CD14-positive monocyte (primary cell): Measurements from ENCODE around the gene CACNB2. TPM values are rescaled to one million over a fixed set of nuclear protein-coding genes. Genes with fewer than 3 reads are reported as not detected.

Source experiments
- DNase-seq, 3 donors: peaks; one replicate each; pipeline ENCODE4 v3.0.0-alpha.2; 2011 to 2022
- H2AFZ ChIP-seq: 2 replicates; pipeline ENCODE4 v1.6.0; 2012; ENCODE audit warnings: mild to moderate bottlenecking, low read depth, low read length, inconsistent platforms; ENCODE audit not compliant: insufficient read depth, poor library complexity, severe bottlenecking
- H3K27ac ChIP-seq, 2 donors: 1 replicate in 1 of 2; 2 replicates in 1 of 2; pipeline ENCODE4 v1.5.1; 2012 to 2013; ENCODE audit warnings: low read length in 2 of 2, control low read depth in 1 of 2, inconsistent platforms in 1 of 2, low read depth in 1 of 2, mild to moderate bottlenecking in 1 of 2
- H3K27me3 ChIP-seq, 2 donors: one replicate each; pipeline versions ENCODE4 v1.6.0 to v1.6.1; 2011 to 2013; ENCODE audit warnings: low read length in 2 of 2; ENCODE audit not compliant: control insufficient read depth in 2 of 2, insufficient read depth in 2 of 2
- H3K36me3 ChIP-seq, 2 donors: replicated peaks in 1 of 2; 1 replicate in 1 of 2; 2 replicates in 1 of 2; pipeline versions ENCODE4 v1.5.1 to v1.6.1; 2012 to 2013; ENCODE audit warnings: low read length in 2 of 2, control low read depth in 1 of 2, inconsistent platforms in 1 of 2, mild to moderate bottlenecking in 1 of 2; ENCODE audit not compliant: insufficient read depth in 2 of 2, control insufficient read depth in 1 of 2
- H3K4me1 ChIP-seq, 2 donors: 1 replicate in 1 of 2; 2 replicates in 1 of 2; pipeline versions ENCODE4 v1.5.1 to v1.6.1; 2012 to 2013; ENCODE audit warnings: low read length in 2 of 2, control low read depth in 1 of 2, inconsistent platforms in 1 of 2, mild to moderate bottlenecking in 1 of 2, moderate library complexity in 1 of 2; ENCODE audit not compliant: insufficient read depth in 2 of 2, control insufficient read depth in 1 of 2
- H3K4me2 ChIP-seq: replicated peaks from 2 replicates; pipeline ENCODE3; 2012; ENCODE audit warnings: low read length, moderate library complexity, mild to moderate bottlenecking; ENCODE audit not compliant: poor library complexity, severe bottlenecking; ENCODE audit errors: extremely low read depth
- H3K4me3 ChIP-seq, 3 experiments: fragments of 200-600 bp in 1 of 3; sonication (generic) in 1 of 3; replicated peaks in 1 of 3; 1 replicate in 2 of 3; 2 replicates in 1 of 3; pipeline ENCODE4 v1.5.1; 2011 to 2013; ENCODE audit warnings: low read length in 3 of 3, mild to moderate bottlenecking in 3 of 3, control low read depth in 2 of 3, low read depth in 2 of 3, inconsistent platforms in 1 of 3, moderate library complexity in 1 of 3
- H3K79me2 ChIP-seq: 2 replicates; pipeline ENCODE4 v1.6.0; 2012; ENCODE audit warnings: mild to moderate bottlenecking, control low read depth, inconsistent platforms, low read length, moderate library complexity; ENCODE audit not compliant: insufficient read depth
- H3K9ac ChIP-seq: 2 replicates; pipeline ENCODE4 v1.6.0; 2017; ENCODE audit warnings: low read length, mild to moderate bottlenecking; ENCODE audit not compliant: insufficient read depth, poor library complexity, severe bottlenecking
- H3K9me3 ChIP-seq, 2 donors: replicated peaks in 1 of 2; 1 replicate in 1 of 2; 2 replicates in 1 of 2; pipeline versions ENCODE4 v1.5.1 to v1.6.1; 2012 to 2013; ENCODE audit warnings: low read length in 2 of 2, control low read depth in 1 of 2; ENCODE audit not compliant: control insufficient read depth in 1 of 2, insufficient read depth in 1 of 2
- H4K20me1 ChIP-seq: 2 replicates; pipeline ENCODE4 v1.6.0; 2012; ENCODE audit warnings: mild to moderate bottlenecking, low read length, control low read depth, moderate library complexity; ENCODE audit not compliant: insufficient read depth
- H3K27ac Mint-ChIP-seq, 7 donors: one replicate each; pipeline ENCODE4 v1.8.0; 2020; ENCODE audit warnings: mild to moderate bottlenecking in 7 of 7, mixed read lengths in 7 of 7, moderate library complexity in 6 of 7, inconsistent platforms in 2 of 7
- H3K27me3 Mint-ChIP-seq, 3 donors: one replicate each; pipeline ENCODE4 v1.8.0; 2021 to 2022; ENCODE audit warnings: low read depth in 3 of 3, mild to moderate bottlenecking in 3 of 3, mixed read lengths in 3 of 3, moderate library complexity in 3 of 3, inconsistent platforms in 1 of 3
- H3K36me3 Mint-ChIP-seq, 2 donors: one replicate each; pipeline ENCODE4 v1.8.0; 2020; ENCODE audit warnings: mixed read lengths in 2 of 2, inconsistent platforms in 1 of 2, mild to moderate bottlenecking in 1 of 2
- H3K4me1 Mint-ChIP-seq: one replicate; pipeline ENCODE4 v1.8.0; 2020; ENCODE audit warnings: mild to moderate bottlenecking, mixed read lengths
- H3K4me3 Mint-ChIP-seq, 2 donors: one replicate each; pipeline ENCODE4 v1.8.0; 2020; ENCODE audit warnings: mild to moderate bottlenecking in 2 of 2, mixed read lengths in 2 of 2, moderate library complexity in 1 of 2
- H3K9me3 Mint-ChIP-seq, 7 donors: one replicate each; pipeline ENCODE4 v1.8.0; 2020 to 2022; ENCODE audit warnings: mixed read lengths in 7 of 7, mild to moderate bottlenecking in 6 of 7, moderate library complexity in 6 of 7, inconsistent platforms in 2 of 7
- WGBS: methylation state at CpG from one replicate; pipeline ENCODE4 v1.1.5; 2013; ENCODE audit warnings: missing lambda C conversion rate; ENCODE audit not compliant: insufficient coverage; 5-methylcytosine and 5-hydroxymethylcytosine counted together
- intact Hi-C, 2 donors: fragments of 100-400 bp; cut with micrococcal nuclease; formaldehyde crosslinking; loops; one replicate each; pipeline versions ENCODE4 v1.15.0 to v1.15.1; 2023
- polyA plus RNA-seq, 3 donors: library from polyadenylated mRNA; depleted of rRNA in 1 of 3; unstranded in 2 of 3; stranded (reverse) in 1 of 3; fragments of 300-500 nt in 2 of 3; fragments of >200 nt in 1 of 3; fragmentation: Illumina TruSeq in 2 of 3; gene quantifications; 1 replicate in 2 of 3; 2 replicates in 1 of 3; pipeline ENCODE4 v1.2.3, GENCODE V29; 2012 to 2021
- TF ChIP-seq, protein P1 (sequence below): fragments of 200-600 bp; IDR thresholded peaks from one replicate; pipeline ENCODE4 v1.8.0; 2022; ENCODE audit warnings: antibody characterized with exemption, mild to moderate bottlenecking

CACNB2 gene
- polyA plus RNA-seq, 3 donors = 0.05 TPM; not detected in 2

DNA sequence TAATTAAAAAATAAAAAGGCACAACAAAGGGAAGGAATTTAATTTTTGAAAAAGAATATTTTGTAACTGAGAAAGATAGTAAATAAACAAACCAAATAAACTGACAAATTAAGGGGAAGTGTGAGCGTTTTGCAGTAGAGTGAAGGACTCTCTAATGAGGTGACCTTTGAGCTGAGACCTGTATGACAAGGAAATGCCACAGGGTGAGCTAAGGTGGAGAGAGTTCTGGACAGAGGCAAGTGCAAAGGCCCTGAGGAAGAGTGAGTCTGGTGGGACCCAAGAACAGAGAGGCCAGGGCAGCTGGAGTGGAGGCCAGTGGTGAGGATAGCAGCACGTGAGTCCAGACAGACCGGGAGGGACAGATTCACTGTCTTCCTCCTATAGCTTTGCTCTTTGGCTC, 179.4 kb downstream of the CACNB2 start:
- H3K4me1 ChIP-seq = no peaks in the 10 kb centered on the region
- H3K27ac ChIP-seq = no peak overlapping the region
- TF ChIP-seq, protein P1, sequence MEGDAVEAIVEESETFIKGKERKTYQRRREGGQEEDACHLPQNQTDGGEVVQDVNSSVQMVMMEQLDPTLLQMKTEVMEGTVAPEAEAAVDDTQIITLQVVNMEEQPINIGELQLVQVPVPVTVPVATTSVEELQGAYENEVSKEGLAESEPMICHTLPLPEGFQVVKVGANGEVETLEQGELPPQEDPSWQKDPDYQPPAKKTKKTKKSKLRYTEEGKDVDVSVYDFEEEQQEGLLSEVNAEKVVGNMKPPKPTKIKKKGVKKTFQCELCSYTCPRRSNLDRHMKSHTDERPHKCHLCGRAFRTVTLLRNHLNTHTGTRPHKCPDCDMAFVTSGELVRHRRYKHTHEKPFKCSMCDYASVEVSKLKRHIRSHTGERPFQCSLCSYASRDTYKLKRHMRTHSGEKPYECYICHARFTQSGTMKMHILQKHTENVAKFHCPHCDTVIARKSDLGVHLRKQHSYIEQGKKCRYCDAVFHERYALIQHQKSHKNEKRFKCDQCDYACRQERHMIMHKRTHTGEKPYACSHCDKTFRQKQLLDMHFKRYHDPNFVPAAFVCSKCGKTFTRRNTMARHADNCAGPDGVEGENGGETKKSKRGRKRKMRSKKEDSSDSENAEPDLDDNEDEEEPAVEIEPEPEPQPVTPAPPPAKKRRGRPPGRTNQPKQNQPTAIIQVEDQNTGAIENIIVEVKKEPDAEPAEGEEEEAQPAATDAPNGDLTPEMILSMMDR = no peak
- H2AFZ ChIP-seq = no peak overlapping the region
- intact Hi-C loops = no loop called here
- Mint-ChIP-seq H3K27ac (peak overlapping the region in 2 of 7 donors; percentile 1 to 77), H3K4me1 (no peaks in the 10 kb centered on the region), H3K9me3 (peaks cover 0 to 3% (median 0%) of the 10 kb centered on the region in 7 donors), H3K4me3 (no peak overlapping the region), H3K27me3 (peaks cover 0 to 5% (median 4%) of the 10 kb centered on the region in 3 donors), H3K36me3 (no peaks in the 10 kb centered on the region)
- H3K9me3 ChIP-seq = no peaks in the 10 kb centered on the region
- H4K20me1 ChIP-seq = no peaks in the 10 kb centered on the region
- 100% methylated on average over 2 of the region's 3 CpGs for WGBS
- H3K36me3 ChIP-seq = no peaks in the 10 kb centered on the region
- no peak for DNase-seq
- H3K4me3 ChIP-seq = no peak overlapping the region
- no peak overlapping the region for H3K9ac ChIP-seq
- no peaks in the 10 kb centered on the region for H3K79me2 ChIP-seq
- H3K27me3 ChIP-seq = peaks cover 0 to 3% of the 10 kb centered on the region in 2 donors
- H3K4me2 ChIP-seq = no peak overlapping the region

DNA sequence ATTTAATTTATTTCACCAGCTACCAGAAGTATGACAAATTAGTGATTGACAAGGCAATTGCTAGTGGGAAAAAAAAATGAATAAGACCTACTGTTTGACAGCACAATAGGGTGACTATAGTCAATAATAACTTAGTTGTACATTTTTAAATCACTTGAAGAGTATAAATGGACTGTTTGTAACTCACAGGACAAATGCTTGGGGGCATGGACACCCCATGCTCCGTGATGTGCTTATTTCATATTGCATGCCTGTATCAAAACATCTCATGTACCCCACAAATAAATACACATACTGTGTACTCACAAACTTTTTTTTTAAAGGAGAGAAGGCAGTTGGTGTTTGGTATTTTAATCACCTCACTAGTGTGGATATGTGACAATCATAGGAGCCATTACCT, 181.1 kb downstream of the CACNB2 start:
- Histone ChIP-seq H3K9me3 (no peaks in the 10 kb centered on the region), H3K79me2 (no peaks in the 10 kb centered on the region), H3K36me3 (no peaks in the 10 kb centered on the region), H3K4me1 (no peaks in the 10 kb centered on the region), H3K27me3 (peaks cover 0 to 3% of the 10 kb centered on the region in 2 donors), H3K27ac (no peak overlapping the region), H4K20me1 (no peaks in the 10 kb centered on the region), H2AFZ (no peak overlapping the region), H3K9ac (no peak overlapping the region), H3K4me2 (no peak overlapping the region), H3K4me3 (no peak overlapping the region)
- no peaks in the 10 kb centered on the region for H3K36me3 Mint-ChIP-seq
- TF ChIP-seq, protein P1 = no peak
- intact Hi-C loops = no loop called here
- no peak for DNase-seq
- H3K27me3 Mint-ChIP-seq = peaks cover 0 to 6% (median 5%) of the 10 kb centered on the region in 3 donors
- H3K4me1 Mint-ChIP-seq = no peaks in the 10 kb centered on the region
- no peak overlapping the region for H3K4me3 Mint-ChIP-seq
- H3K9me3 Mint-ChIP-seq = peaks cover 0 to 6% (median 0%) of the 10 kb centered on the region in 7 donors
- no CpG with 5 or more reads among the region's 1 CpG for WGBS
- H3K27ac Mint-ChIP-seq = no peak overlapping the region
